H9 (cell line): Measurements from ENCODE around the gene IFNK. TPM values are rescaled to one million over a fixed set of nuclear protein-coding genes. Genes with fewer than 3 reads are reported as not detected.

ENCODE experiments used
- DNase-seq: peaks from one replicate; pipeline ENCODE4 v3.0.0-alpha.2; 2017
- H2AFZ ChIP-seq: one replicate; pipeline ENCODE4 v1.6.1; 2013; ENCODE audit warnings: mild to moderate bottlenecking, low read length, control low read depth, moderate library complexity
- H2AK5ac ChIP-seq: 2 replicates; pipeline ENCODE4 v1.6.1; 2013; ENCODE audit warnings: low read length, control low read depth, mixed read lengths; ENCODE audit not compliant: insufficient read length
- H2BK120ac ChIP-seq: one replicate; pipeline ENCODE4 v1.6.1; 2013; ENCODE audit warnings: low read depth, mild to moderate bottlenecking, low read length, control low read depth, inconsistent platforms; ENCODE audit not compliant: poor library complexity, severe bottlenecking
- H2BK12ac ChIP-seq: 2 replicates; pipeline ENCODE4 v1.6.1; 2013; ENCODE audit warnings: low read length, control low read depth, mixed read lengths, low read depth; ENCODE audit not compliant: insufficient read length
- H2BK15ac ChIP-seq: 2 replicates; pipeline ENCODE4 v1.6.1; 2013; ENCODE audit warnings: low read depth, low read length, control low read depth
- H2BK20ac ChIP-seq: one replicate; pipeline ENCODE4 v1.6.1; 2013; ENCODE audit warnings: low read depth, mild to moderate bottlenecking, low read length, control low read depth, inconsistent platforms; ENCODE audit not compliant: poor library complexity, severe bottlenecking
- H2BK5ac ChIP-seq: 2 replicates; pipeline ENCODE4 v1.6.1; 2013; ENCODE audit warnings: low read length, control low read depth, mixed read lengths; ENCODE audit not compliant: insufficient read length
- H3K14ac ChIP-seq: 2 replicates; pipeline ENCODE4 v1.6.1; 2013; ENCODE audit warnings: low read length, control low read depth; ENCODE audit not compliant: insufficient read depth
- H3K18ac ChIP-seq: 2 replicates; pipeline ENCODE4 v1.6.1; 2013; ENCODE audit warnings: low read depth, mild to moderate bottlenecking, mixed read lengths, low read length, control low read depth; ENCODE audit not compliant: insufficient read length
- H3K23ac ChIP-seq: 2 replicates; pipeline ENCODE4 v1.6.1; 2013; ENCODE audit warnings: low read length, control low read depth, mixed read lengths, low read depth; ENCODE audit not compliant: insufficient read length
- H3K23me2 ChIP-seq: 2 replicates; pipeline ENCODE4 v1.6.1; 2013; ENCODE audit warnings: low read depth, mild to moderate bottlenecking, mixed read lengths, low read length, control low read depth; ENCODE audit not compliant: insufficient read length, poor library complexity, severe bottlenecking
- H3K27ac ChIP-seq: 2 replicates; pipeline ENCODE4 v1.5.1; 2013; ENCODE audit warnings: low read length, control low read depth, mixed read lengths, low read depth; ENCODE audit not compliant: insufficient read length
- H3K27me3 ChIP-seq: 2 replicates; pipeline ENCODE4 v1.6.1; 2013; ENCODE audit warnings: low read length, control low read depth, inconsistent platforms; ENCODE audit not compliant: insufficient read depth
- H3K4ac ChIP-seq: 2 replicates; pipeline ENCODE4 v1.6.1; 2013; ENCODE audit warnings: low read depth, mild to moderate bottlenecking, control low read depth, inconsistent platforms, low read length, moderate library complexity
- H3K4me1 ChIP-seq: 2 replicates; pipeline ENCODE4 v1.6.1; 2013; ENCODE audit warnings: low read length, control low read depth, inconsistent platforms; ENCODE audit not compliant: insufficient read depth
- H3K4me2 ChIP-seq: 2 replicates; pipeline ENCODE4 v1.6.1; 2013; ENCODE audit warnings: low read length, control low read depth, mixed read lengths; ENCODE audit not compliant: insufficient read length, insufficient read depth
- H3K56ac ChIP-seq: 2 replicates; pipeline ENCODE4 v1.6.1; 2013; ENCODE audit warnings: low read depth, mild to moderate bottlenecking, mixed read lengths, low read length, control low read depth; ENCODE audit not compliant: insufficient read length
- H3K79me1 ChIP-seq: 2 replicates; pipeline ENCODE4 v1.6.1; 2013; ENCODE audit warnings: low read depth, mild to moderate bottlenecking, moderate library complexity, low read length, control low read depth, inconsistent platforms; ENCODE audit not compliant: insufficient read depth, poor library complexity, severe bottlenecking
- H3K79me2 ChIP-seq: 2 replicates; pipeline ENCODE4 v1.6.1; 2013; ENCODE audit warnings: low read length, control low read depth, inconsistent platforms; ENCODE audit not compliant: insufficient read depth
- H3K9ac ChIP-seq: 2 replicates; pipeline ENCODE4 v1.6.1; 2013; ENCODE audit warnings: low read length, control low read depth, mixed read lengths; ENCODE audit not compliant: insufficient read length; ENCODE audit errors: extremely low read depth
- H3K9me3 ChIP-seq: one replicate; pipeline ENCODE4 v1.6.1; 2013; ENCODE audit warnings: low read depth, low read length, inconsistent platforms; ENCODE audit not compliant: control insufficient read depth
- H3T11ph ChIP-seq: one replicate; pipeline ENCODE4 v1.6.1; 2013; ENCODE audit warnings: mild to moderate bottlenecking, low read length, control low read depth, inconsistent platforms
- H4K20me1 ChIP-seq: one replicate; pipeline ENCODE4 v1.6.1; 2013; ENCODE audit not compliant: control insufficient read depth, insufficient read length, insufficient read depth
- H4K5ac ChIP-seq: 2 replicates; pipeline ENCODE4 v1.6.1; 2013; ENCODE audit warnings: low read depth, mild to moderate bottlenecking, mixed read lengths, low read length, control low read depth; ENCODE audit not compliant: insufficient read length
- H4K8ac ChIP-seq: replicated peaks from 2 replicates; pipeline ENCODE4 v1.6.1; 2013; ENCODE audit warnings: low read length, control low read depth, mixed read lengths, low read depth; ENCODE audit not compliant: insufficient read length
- H4K91ac ChIP-seq: 2 replicates; pipeline ENCODE4 v1.6.1; 2013; ENCODE audit warnings: low read depth, mild to moderate bottlenecking, moderate library complexity, mixed read lengths, low read length, control low read depth; ENCODE audit not compliant: insufficient read length
- H3K27ac Mint-ChIP-seq, 3 experiments: 2 replicates in 2 of 3; 3 replicates in 1 of 3; pipeline ENCODE4 v1.8.0; 2020 to 2021; ENCODE audit warnings: mixed read lengths in 3 of 3, mild to moderate bottlenecking in 1 of 3, moderate library complexity in 1 of 3
- H3K27me3 Mint-ChIP-seq: 2 replicates; pipeline ENCODE4 v1.8.0; 2021; ENCODE audit warnings: low read depth, mild to moderate bottlenecking, moderate library complexity, mixed read lengths
- H3K36me3 Mint-ChIP-seq, 3 experiments: 2 replicates in 2 of 3; 3 replicates in 1 of 3; pipeline ENCODE4 v1.8.0; 2020 to 2021; ENCODE audit warnings: low read depth in 3 of 3, mixed read lengths in 3 of 3; ENCODE audit not compliant: insufficient read depth in 1 of 3
- H3K4me1 Mint-ChIP-seq, 2 experiments: 2 replicates each; pipeline ENCODE4 v1.8.0; 2020; ENCODE audit warnings: mixed read lengths in 2 of 2
- H3K4me3 Mint-ChIP-seq, 2 experiments: 2 replicates in 1 of 2; 3 replicates in 1 of 2; pipeline ENCODE4 v1.8.0; 2020 to 2021; ENCODE audit warnings: mild to moderate bottlenecking in 2 of 2, mixed read lengths in 2 of 2, moderate library complexity in 1 of 2
- H3K9me3 Mint-ChIP-seq, 2 experiments: 2 replicates in 1 of 2; 3 replicates in 1 of 2; pipeline ENCODE4 v1.8.0; 2020; ENCODE audit warnings: mild to moderate bottlenecking in 2 of 2, mixed read lengths in 2 of 2, moderate library complexity in 1 of 2
- WGBS: extraction: QIAGEN DNeasy Blood & Tissue Kit; methylation state at CpG from one replicate; pipeline ENCODE4 v1.1.7; 2013; ENCODE audit warnings: missing lambda C conversion rate, low lambda C conversion rate, mixed read lengths; ENCODE audit not compliant: insufficient read length; ENCODE audit errors: extremely low coverage; 5-methylcytosine and 5-hydroxymethylcytosine counted together
- total RNA-seq: library from RNA; stranded (reverse); gene quantifications from 2 replicates; pipeline ENCODE4 v1.2.1, GENCODE V29; 2021
- TF ChIP-seq, protein P1 (sequence below): fragments of 200-600 bp; sonication (generic); conservative IDR thresholded peaks from 3 replicates; pipeline ENCODE4 v1.8.0; 2021; ENCODE audit warnings: antibody characterized with exemption, mild to moderate bottlenecking

IFNK gene
- total RNA-seq, 1 experiment from 2014 or later, result not detected

DNA sequence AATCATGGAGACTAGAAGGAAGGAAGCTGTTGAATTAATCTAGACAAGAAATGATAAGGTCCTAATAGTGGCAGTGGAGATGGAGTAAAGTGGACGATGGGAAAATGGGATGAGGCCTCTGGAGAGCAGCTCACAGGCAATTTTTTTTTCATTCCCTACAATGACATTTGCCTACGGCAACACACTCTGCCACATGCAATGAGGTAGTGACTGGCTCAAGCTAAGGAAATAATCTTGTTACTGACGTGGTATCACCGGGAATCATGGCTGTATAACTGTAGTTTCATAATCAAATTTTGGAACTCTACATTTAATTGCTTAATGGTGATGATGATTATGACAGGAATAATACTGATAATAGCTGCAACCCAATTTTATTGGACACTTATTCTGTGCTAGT is 17.6 kb downstream of the IFNK start:
- TF ChIP-seq, protein P1, sequence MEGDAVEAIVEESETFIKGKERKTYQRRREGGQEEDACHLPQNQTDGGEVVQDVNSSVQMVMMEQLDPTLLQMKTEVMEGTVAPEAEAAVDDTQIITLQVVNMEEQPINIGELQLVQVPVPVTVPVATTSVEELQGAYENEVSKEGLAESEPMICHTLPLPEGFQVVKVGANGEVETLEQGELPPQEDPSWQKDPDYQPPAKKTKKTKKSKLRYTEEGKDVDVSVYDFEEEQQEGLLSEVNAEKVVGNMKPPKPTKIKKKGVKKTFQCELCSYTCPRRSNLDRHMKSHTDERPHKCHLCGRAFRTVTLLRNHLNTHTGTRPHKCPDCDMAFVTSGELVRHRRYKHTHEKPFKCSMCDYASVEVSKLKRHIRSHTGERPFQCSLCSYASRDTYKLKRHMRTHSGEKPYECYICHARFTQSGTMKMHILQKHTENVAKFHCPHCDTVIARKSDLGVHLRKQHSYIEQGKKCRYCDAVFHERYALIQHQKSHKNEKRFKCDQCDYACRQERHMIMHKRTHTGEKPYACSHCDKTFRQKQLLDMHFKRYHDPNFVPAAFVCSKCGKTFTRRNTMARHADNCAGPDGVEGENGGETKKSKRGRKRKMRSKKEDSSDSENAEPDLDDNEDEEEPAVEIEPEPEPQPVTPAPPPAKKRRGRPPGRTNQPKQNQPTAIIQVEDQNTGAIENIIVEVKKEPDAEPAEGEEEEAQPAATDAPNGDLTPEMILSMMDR, result no peak
- H3K79me1 ChIP-seq, result no peaks in the 10 kb centered on the region
- no peak overlapping the region for H2BK12ac ChIP-seq
- no peaks in the 10 kb centered on the region for H3K79me2 ChIP-seq
- no peak overlapping the region for H3K18ac ChIP-seq
- no peak overlapping the region for H4K91ac ChIP-seq
- no peaks in the 10 kb centered on the region for H3K4me1 ChIP-seq
- H3K56ac ChIP-seq, result no peak overlapping the region
- H2BK20ac ChIP-seq, result no peak overlapping the region
- no peak overlapping the region for H3K9ac ChIP-seq
- no peak overlapping the region for H3K4me2 ChIP-seq
- H3K23ac ChIP-seq, result no peak overlapping the region
- H2AFZ ChIP-seq, result no peak overlapping the region
- no peaks in the 10 kb centered on the region for H3K23me2 ChIP-seq
- Mint-ChIP-seq H3K4me1 (peaks cover 0 to 2% of the 10 kb centered on the region in 2 experiments; a peak in 2 of 4 replicates), H3K27ac (no peak overlapping the region), H3K9me3 (no peaks in the 10 kb centered on the region; a peak in 1 of 5 replicates), H3K4me3 (no peak overlapping the region), H3K27me3 (no peaks in the 10 kb centered on the region), H3K36me3 (peaks cover 11 to 34% (median 27%) of the 10 kb centered on the region in 3 experiments)
- no peak overlapping the region for H2BK5ac ChIP-seq
- H3K14ac ChIP-seq, result no peak overlapping the region
- no peaks in the 10 kb centered on the region for H4K20me1 ChIP-seq
- H3T11ph ChIP-seq, result no peak overlapping the region
- no peak overlapping the region for H3K4ac ChIP-seq
- no peak for DNase-seq
- no peak overlapping the region for H2BK15ac ChIP-seq
- no peak overlapping the region for H2BK120ac ChIP-seq
- no peak overlapping the region for H2AK5ac ChIP-seq
- no peaks in the 10 kb centered on the region for H3K27me3 ChIP-seq
- H4K5ac ChIP-seq, result no peak overlapping the region
- no peaks in the 10 kb centered on the region for H3K9me3 ChIP-seq
- H3K27ac ChIP-seq, result no peak overlapping the region
- no peak overlapping the region for H4K8ac ChIP-seq
- no CpG with 5 or more reads among the region's 4 CpGs for WGBS
